Activated CD4-positive, alpha-beta T cell treated with anti-CD3 and anti-CD28 coated beads for 36 hours (primary cell): ENCODE data around the gene ADORA1. TPM values are rescaled to one million over a fixed set of nuclear protein-coding genes. Genes with fewer than 3 reads are reported as not detected.

ENCODE experiments used
- ATAC-seq: fragments of 200-7000 bp; cut with Tn5 transposase; one replicate; pipeline ENCODE4 v1.10.0; 2021; ENCODE audit warnings: mild to moderate bottlenecking, moderate library complexity
- CTCF ChIA-PET: fragments of 350-600 bp; sonication (Branson Sonifier 250); formaldehyde crosslinking; loops from one replicate; lab custom pipeline; 2021; ENCODE audit warnings: antibody characterized with exemption; lab: Charles Lee
- POLR2A ChIA-PET: fragments of 350-600 bp; sonication (Branson Sonifier 250); formaldehyde crosslinking; loops from one replicate; lab custom pipeline; 2021; ENCODE audit warnings: antibody characterized with exemption, inconsistent platforms; lab: Charles Lee
- DNase-seq: peaks from one replicate; pipeline ENCODE4 v3.0.0-alpha.2; 2020
- H3K27ac Mint-ChIP-seq: one replicate; pipeline ENCODE4 v1.8.0; 2021; ENCODE audit warnings: mixed read lengths
- H3K27me3 Mint-ChIP-seq: one replicate; pipeline ENCODE4 v1.8.0; 2021; ENCODE audit warnings: mixed read lengths
- H3K36me3 Mint-ChIP-seq: one replicate; pipeline ENCODE4 v1.8.0; 2021; ENCODE audit warnings: low read depth, mixed read lengths
- H3K4me1 Mint-ChIP-seq: one replicate; pipeline ENCODE4 v1.8.0; 2021; ENCODE audit warnings: mixed read lengths
- H3K4me3 Mint-ChIP-seq: one replicate; pipeline ENCODE4 v1.8.0; 2021; ENCODE audit warnings: mild to moderate bottlenecking, moderate library complexity, mixed read lengths
- H3K9me3 Mint-ChIP-seq: one replicate; pipeline ENCODE4 v1.8.0; 2021; ENCODE audit warnings: low read depth, mixed read lengths
- intact Hi-C, 2 experiments: fragments of 100-400 bp; cut with DNase I in 1 of 2; cut with micrococcal nuclease in 1 of 2; formaldehyde crosslinking; loops; one replicate each; pipeline versions ENCODE4 v1.14.2 to v1.15.1; 2022 to 2024; cut with DNase I, micrococcal nuclease
- total RNA-seq, 2 experiments: library from RNA; stranded (reverse); gene quantifications; one replicate each; pipeline ENCODE4 v1.2.3, GENCODE V29; 2021

Gene ADORA1
- total RNA-seq, 2 experiments from 2014 or later, result not detected

- DNase-seq (no peak), ATAC-seq (no peak)
- H3K36me3 Mint-ChIP-seq, result no peaks in the 10 kb centered on the region
- peaks cover 62% of the 10 kb centered on the region for H3K27me3 Mint-ChIP-seq
- ChIA-PET CTCF (interaction anchor here (0.6 to 1.4 kb wide), 2 partner anchors 24 to 44 kb away, joined by 3 to 4 read pairs; no protein-coding TSS in a partner anchor), POLR2A (no interaction called here)
- intact Hi-C loops, result no loop called here
- H3K4me3 Mint-ChIP-seq, result no peak overlapping the region
- H3K27ac Mint-ChIP-seq, result no peak overlapping the region
- H3K4me1 Mint-ChIP-seq, result peaks cover 9% of the 10 kb centered on the region
- no peaks in the 10 kb centered on the region for H3K9me3 Mint-ChIP-seq
Measured at GRCh38 chr1:203124546-203125317, 2.8 kb upstream of the ADORA1 start.

GRCh38 chr1:203126151-203126865 lies 1.2 kb upstream of the ADORA1 start:
- POLR2A ChIA-PET, result no interaction called here
- Mint-ChIP-seq H3K4me1 (peaks cover 9% of the 10 kb centered on the region), H3K36me3 (no peaks in the 10 kb centered on the region), H3K9me3 (no peaks in the 10 kb centered on the region), H3K4me3 (no peak overlapping the region), H3K27ac (no peak overlapping the region), H3K27me3 (peaks cover 52% of the 10 kb centered on the region)
- DNase-seq, result no peak
- intact Hi-C loops, result no loop called here
- CTCF ChIA-PET, result interaction anchor here (0.7 to 2.2 kb wide), 6 partner anchors 9 to 469 kb away, joined by 3 to 5 read pairs (median 3); no protein-coding TSS in a partner anchor
- ATAC-seq, result no peak

- CTCF ChIA-PET, result interaction anchor here (0.8 to 2.2 kb wide), 8 partner anchors 9 to 97 kb away, joined by 3 to 8 read pairs (median 4); no protein-coding TSS in a partner anchor
- Mint-ChIP-seq H3K27ac (no peak overlapping the region), H3K9me3 (no peaks in the 10 kb centered on the region), H3K4me3 (no peak overlapping the region), H3K27me3 (peaks cover 47% of the 10 kb centered on the region), H3K4me1 (peaks cover 9% of the 10 kb centered on the region), H3K36me3 (no peaks in the 10 kb centered on the region)
- no peak for DNase-seq
- no peak for ATAC-seq
- POLR2A ChIA-PET, result no interaction called here
- intact Hi-C loops, result no loop called here
Measured at GRCh38 chr1:203126866-203127665, 460 bp upstream of the ADORA1 start.

GRCh38 chr1:203128431-203128715 lies 847 bp downstream of the ADORA1 start:
- ATAC-seq (peak; percentile 19), DNase-seq (no peak)
- ChIA-PET POLR2A (no interaction called here), CTCF (interaction anchor here (1.2 to 2.0 kb wide), 3 partner anchors 10 to 89 kb away, joined by 4 to 8 read pairs (median 8); no protein-coding TSS in a partner anchor)
- Mint-ChIP-seq H3K36me3 (no peaks in the 10 kb centered on the region), H3K4me3 (no peak overlapping the region), H3K27ac (no peak overlapping the region), H3K9me3 (no peaks in the 10 kb centered on the region), H3K27me3 (peaks cover 45% of the 10 kb centered on the region), H3K4me1 (peaks cover 9% of the 10 kb centered on the region)
- intact Hi-C loops, result no loop called here

- no peak for DNase-seq
- CTCF ChIA-PET, result interaction anchor here (0.6 to 2.0 kb wide), 4 partner anchors 11 to 90 kb away, joined by 4 to 8 read pairs (median 6); no protein-coding TSS in a partner anchor
Measured at GRCh38 chr1:203128716-203129500, 1.4 kb downstream of the ADORA1 start.

GRCh38 chr1:203129501-203130231 lies 2.1 kb downstream of the ADORA1 start:
- no peak for DNase-seq
- intact Hi-C loops, result no loop called here
- Mint-ChIP-seq H3K36me3 (no peaks in the 10 kb centered on the region), H3K4me1 (peaks cover 9% of the 10 kb centered on the region), H3K4me3 (no peak overlapping the region), H3K27ac (no peak overlapping the region), H3K27me3 (peaks cover 40% of the 10 kb centered on the region), H3K9me3 (no peaks in the 10 kb centered on the region)
- ChIA-PET POLR2A (no interaction called here), CTCF (interaction anchor here (0.6 to 0.9 kb wide), 3 partner anchors 12 to 1664 kb away, joined by 3 to 4 read pairs (median 4); no protein-coding TSS in a partner anchor)
- no peak for ATAC-seq

More at GRCh38 chr1:203128716-203129500, 1.4 kb downstream of the ADORA1 start:
- intact Hi-C loops, result no loop called here
- H3K4me3 Mint-ChIP-seq, result no peak overlapping the region
- H3K27ac Mint-ChIP-seq, result no peak overlapping the region
- no peaks in the 10 kb centered on the region for H3K36me3 Mint-ChIP-seq
- H3K4me1 Mint-ChIP-seq, result peaks cover 9% of the 10 kb centered on the region
- POLR2A ChIA-PET, result no interaction called here
- H3K27me3 Mint-ChIP-seq, result peaks cover 43% of the 10 kb centered on the region
- H3K9me3 Mint-ChIP-seq, result no peaks in the 10 kb centered on the region
- ATAC-seq, result no peak

- Mint-ChIP-seq H3K27me3 (peaks cover 33% of the 10 kb centered on the region), H3K36me3 (no peaks in the 10 kb centered on the region), H3K9me3 (no peaks in the 10 kb centered on the region), H3K4me1 (peaks cover 9% of the 10 kb centered on the region), H3K27ac (no peak overlapping the region), H3K4me3 (no peak overlapping the region)
- DNase-seq (no peak), ATAC-seq (no peak)
- CTCF ChIA-PET, result interaction anchor here (0.8 to 0.9 kb wide), 2 partner anchors 17 to 1665 kb away, joined by 3 to 4 read pairs; no protein-coding TSS in a partner anchor
- POLR2A ChIA-PET, result no interaction called here
- intact Hi-C loops, result no loop called here
Measured at GRCh38 chr1:203130358-203130985, 2.9 kb downstream of the ADORA1 start.

- peaks cover 14% of the 10 kb centered on the region for H3K4me1 Mint-ChIP-seq
- CTCF ChIA-PET, result no interaction called here
- DNase-seq (no peak), ATAC-seq (no peak)
- POLR2A ChIA-PET, result no interaction called here
- peaks cover 27% of the 10 kb centered on the region for H3K27me3 Mint-ChIP-seq
- H3K36me3 Mint-ChIP-seq, result no peaks in the 10 kb centered on the region
- no peak overlapping the region for H3K27ac Mint-ChIP-seq
- no peaks in the 10 kb centered on the region for H3K9me3 Mint-ChIP-seq
- H3K4me3 Mint-ChIP-seq, result no peak overlapping the region
- intact Hi-C loops, result no loop called here
Measured at GRCh38 chr1:203131548-203132200, 4.1 kb downstream of the ADORA1 start.

GRCh38 chr1:203133970-203134725 lies 6.6 kb downstream of the ADORA1 start:
- Mint-ChIP-seq H3K4me1 (peaks cover 5% of the 10 kb centered on the region), H3K36me3 (no peaks in the 10 kb centered on the region), H3K9me3 (no peaks in the 10 kb centered on the region), H3K27ac (no peak overlapping the region), H3K27me3 (peaks cover 11% of the 10 kb centered on the region), H3K4me3 (no peak overlapping the region)
- intact Hi-C loops, result no loop called here
- CTCF ChIA-PET, result interaction anchor here (0.7 to 1.0 kb wide), 3 partner anchors 15 to 230 kb away, joined by 3 to 4 read pairs (median 3); no protein-coding TSS in a partner anchor
- DNase-seq (no peak), ATAC-seq (no peak)
- POLR2A ChIA-PET, result no interaction called here
